K562 (cell line): ENCODE measurements around the gene LAMTOR4. TPM values are rescaled to one million over a fixed set of nuclear protein-coding genes. Genes with fewer than 3 reads are reported as not detected.

ENCODE experiments used
- BCOR ChIP-seq: fragments of 450-650 bp; IDR thresholded peaks from 2 replicates; pipeline ENCODE4 v1.6.1; 2016
- KDM2B ChIP-seq: fragments of 250-450 bp; sonication (Bioruptor Pico); IDR thresholded peaks from 2 replicates; pipeline ENCODE4 v1.8.0; 2021; ENCODE audit warnings: mild to moderate bottlenecking, moderate library complexity
- SMARCA4 ChIP-seq: fragments of 450-650 bp; IDR thresholded peaks from 2 replicates; pipeline ENCODE4 v1.6.1; 2016
- polyA plus RNA-seq, 8 experiments: library from polyadenylated mRNA; depleted of rRNA in 4 of 8; stranded (reverse) in 5 of 8; unstranded in 3 of 8; fragments of >200 nt; fragmentation: Nextera tagmentation in 2 of 8; fragmentation: Illumina TruSeq in 1 of 8; extraction: Ambion mirVana in 2 of 8; extraction: Trizol in 1 of 8; gene quantifications; 2 replicates each; pipeline versions ENCODE4 v1.2.1 to v1.2.3, GENCODE V29; 2011 to 2014; ENCODE audit warnings: inconsistent platforms in 1 of 8, missing spikeins in 1 of 8
- total RNA-seq, 7 experiments: library from RNA; depleted of rRNA in 6 of 7; stranded (reverse); fragments of >200 nt in 6 of 7; fragmentation: Illumina TruSeq in 2 of 7; extraction: Trizol in 2 of 7; gene quantifications; 2 replicates each; pipeline versions ENCODE4 v1.2.1 to v1.2.3, GENCODE V29; 2011 to 2021; ENCODE audit warnings: low replicate concordance in 1 of 7
- TF ChIP-seq, protein P1 (sequence below): sonication (generic); formaldehyde crosslinking; IDR thresholded peaks from 2 replicates; pipeline ENCODE4 v1.8.0; 2022; ENCODE audit warnings: mild to moderate bottlenecking, missing genetic modification reagents
- TF ChIP-seq, protein P2 (sequence below): fragments of 450-650 bp; IDR thresholded peaks from 2 replicates; pipeline ENCODE4 v1.6.1; 2016; ENCODE audit warnings: mild to moderate bottlenecking, moderate library complexity
- TF ChIP-seq, protein P3 (sequence below): sonication (generic); formaldehyde crosslinking; IDR thresholded peaks from 2 replicates; pipeline ENCODE4 v1.8.0; 2023; ENCODE audit warnings: missing genetic modification reagents, mild to moderate bottlenecking, borderline replicate concordance

LAMTOR4 gene
- total and polyA plus RNA-seq, 9 of the 15 experiments (the other 6 are each of a cell fraction or from before 2014, with no cell fraction given): 79.6 to 314 (median 195) TPM

DNA sequence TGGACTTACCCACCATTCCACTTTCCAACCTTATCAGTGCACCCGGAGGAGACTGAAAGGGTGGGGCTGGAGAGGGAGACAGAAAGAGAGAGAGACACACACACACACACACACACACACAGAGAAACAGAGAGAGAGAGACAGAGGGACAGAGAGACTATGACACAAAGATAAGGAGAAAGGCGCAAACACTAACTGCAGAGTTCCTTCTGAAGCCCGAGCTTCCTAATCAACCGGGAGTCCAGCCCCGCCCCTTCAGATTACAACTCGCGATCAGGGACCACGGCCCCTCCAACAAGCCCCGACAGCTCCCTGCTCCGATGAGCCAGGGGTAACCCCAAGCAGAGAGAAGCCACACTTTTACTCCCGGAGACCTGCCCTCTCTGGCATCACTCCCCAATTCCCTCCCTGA is 19.2 kb downstream of the LAMTOR4 start (continued):
- TF ChIP-seq, protein P1, sequence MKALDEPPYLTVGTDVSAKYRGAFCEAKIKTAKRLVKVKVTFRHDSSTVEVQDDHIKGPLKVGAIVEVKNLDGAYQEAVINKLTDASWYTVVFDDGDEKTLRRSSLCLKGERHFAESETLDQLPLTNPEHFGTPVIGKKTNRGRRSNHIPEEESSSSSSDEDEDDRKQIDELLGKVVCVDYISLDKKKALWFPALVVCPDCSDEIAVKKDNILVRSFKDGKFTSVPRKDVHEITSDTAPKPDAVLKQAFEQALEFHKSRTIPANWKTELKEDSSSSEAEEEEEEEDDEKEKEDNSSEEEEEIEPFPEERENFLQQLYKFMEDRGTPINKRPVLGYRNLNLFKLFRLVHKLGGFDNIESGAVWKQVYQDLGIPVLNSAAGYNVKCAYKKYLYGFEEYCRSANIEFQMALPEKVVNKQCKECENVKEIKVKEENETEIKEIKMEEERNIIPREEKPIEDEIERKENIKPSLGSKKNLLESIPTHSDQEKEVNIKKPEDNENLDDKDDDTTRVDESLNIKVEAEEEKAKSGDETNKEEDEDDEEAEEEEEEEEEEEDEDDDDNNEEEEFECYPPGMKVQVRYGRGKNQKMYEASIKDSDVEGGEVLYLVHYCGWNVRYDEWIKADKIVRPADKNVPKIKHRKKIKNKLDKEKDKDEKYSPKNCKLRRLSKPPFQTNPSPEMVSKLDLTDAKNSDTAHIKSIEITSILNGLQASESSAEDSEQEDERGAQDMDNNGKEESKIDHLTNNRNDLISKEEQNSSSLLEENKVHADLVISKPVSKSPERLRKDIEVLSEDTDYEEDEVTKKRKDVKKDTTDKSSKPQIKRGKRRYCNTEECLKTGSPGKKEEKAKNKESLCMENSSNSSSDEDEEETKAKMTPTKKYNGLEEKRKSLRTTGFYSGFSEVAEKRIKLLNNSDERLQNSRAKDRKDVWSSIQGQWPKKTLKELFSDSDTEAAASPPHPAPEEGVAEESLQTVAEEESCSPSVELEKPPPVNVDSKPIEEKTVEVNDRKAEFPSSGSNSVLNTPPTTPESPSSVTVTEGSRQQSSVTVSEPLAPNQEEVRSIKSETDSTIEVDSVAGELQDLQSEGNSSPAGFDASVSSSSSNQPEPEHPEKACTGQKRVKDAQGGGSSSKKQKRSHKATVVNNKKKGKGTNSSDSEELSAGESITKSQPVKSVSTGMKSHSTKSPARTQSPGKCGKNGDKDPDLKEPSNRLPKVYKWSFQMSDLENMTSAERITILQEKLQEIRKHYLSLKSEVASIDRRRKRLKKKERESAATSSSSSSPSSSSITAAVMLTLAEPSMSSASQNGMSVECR (CRISPR knock-in tag): 0 out of 2 replicates have a peak, but pooled peaks have one; percentile 55
- TF ChIP-seq KDM2B (CRISPR knock-in tag): no peak
- TF ChIP-seq, protein P2, sequence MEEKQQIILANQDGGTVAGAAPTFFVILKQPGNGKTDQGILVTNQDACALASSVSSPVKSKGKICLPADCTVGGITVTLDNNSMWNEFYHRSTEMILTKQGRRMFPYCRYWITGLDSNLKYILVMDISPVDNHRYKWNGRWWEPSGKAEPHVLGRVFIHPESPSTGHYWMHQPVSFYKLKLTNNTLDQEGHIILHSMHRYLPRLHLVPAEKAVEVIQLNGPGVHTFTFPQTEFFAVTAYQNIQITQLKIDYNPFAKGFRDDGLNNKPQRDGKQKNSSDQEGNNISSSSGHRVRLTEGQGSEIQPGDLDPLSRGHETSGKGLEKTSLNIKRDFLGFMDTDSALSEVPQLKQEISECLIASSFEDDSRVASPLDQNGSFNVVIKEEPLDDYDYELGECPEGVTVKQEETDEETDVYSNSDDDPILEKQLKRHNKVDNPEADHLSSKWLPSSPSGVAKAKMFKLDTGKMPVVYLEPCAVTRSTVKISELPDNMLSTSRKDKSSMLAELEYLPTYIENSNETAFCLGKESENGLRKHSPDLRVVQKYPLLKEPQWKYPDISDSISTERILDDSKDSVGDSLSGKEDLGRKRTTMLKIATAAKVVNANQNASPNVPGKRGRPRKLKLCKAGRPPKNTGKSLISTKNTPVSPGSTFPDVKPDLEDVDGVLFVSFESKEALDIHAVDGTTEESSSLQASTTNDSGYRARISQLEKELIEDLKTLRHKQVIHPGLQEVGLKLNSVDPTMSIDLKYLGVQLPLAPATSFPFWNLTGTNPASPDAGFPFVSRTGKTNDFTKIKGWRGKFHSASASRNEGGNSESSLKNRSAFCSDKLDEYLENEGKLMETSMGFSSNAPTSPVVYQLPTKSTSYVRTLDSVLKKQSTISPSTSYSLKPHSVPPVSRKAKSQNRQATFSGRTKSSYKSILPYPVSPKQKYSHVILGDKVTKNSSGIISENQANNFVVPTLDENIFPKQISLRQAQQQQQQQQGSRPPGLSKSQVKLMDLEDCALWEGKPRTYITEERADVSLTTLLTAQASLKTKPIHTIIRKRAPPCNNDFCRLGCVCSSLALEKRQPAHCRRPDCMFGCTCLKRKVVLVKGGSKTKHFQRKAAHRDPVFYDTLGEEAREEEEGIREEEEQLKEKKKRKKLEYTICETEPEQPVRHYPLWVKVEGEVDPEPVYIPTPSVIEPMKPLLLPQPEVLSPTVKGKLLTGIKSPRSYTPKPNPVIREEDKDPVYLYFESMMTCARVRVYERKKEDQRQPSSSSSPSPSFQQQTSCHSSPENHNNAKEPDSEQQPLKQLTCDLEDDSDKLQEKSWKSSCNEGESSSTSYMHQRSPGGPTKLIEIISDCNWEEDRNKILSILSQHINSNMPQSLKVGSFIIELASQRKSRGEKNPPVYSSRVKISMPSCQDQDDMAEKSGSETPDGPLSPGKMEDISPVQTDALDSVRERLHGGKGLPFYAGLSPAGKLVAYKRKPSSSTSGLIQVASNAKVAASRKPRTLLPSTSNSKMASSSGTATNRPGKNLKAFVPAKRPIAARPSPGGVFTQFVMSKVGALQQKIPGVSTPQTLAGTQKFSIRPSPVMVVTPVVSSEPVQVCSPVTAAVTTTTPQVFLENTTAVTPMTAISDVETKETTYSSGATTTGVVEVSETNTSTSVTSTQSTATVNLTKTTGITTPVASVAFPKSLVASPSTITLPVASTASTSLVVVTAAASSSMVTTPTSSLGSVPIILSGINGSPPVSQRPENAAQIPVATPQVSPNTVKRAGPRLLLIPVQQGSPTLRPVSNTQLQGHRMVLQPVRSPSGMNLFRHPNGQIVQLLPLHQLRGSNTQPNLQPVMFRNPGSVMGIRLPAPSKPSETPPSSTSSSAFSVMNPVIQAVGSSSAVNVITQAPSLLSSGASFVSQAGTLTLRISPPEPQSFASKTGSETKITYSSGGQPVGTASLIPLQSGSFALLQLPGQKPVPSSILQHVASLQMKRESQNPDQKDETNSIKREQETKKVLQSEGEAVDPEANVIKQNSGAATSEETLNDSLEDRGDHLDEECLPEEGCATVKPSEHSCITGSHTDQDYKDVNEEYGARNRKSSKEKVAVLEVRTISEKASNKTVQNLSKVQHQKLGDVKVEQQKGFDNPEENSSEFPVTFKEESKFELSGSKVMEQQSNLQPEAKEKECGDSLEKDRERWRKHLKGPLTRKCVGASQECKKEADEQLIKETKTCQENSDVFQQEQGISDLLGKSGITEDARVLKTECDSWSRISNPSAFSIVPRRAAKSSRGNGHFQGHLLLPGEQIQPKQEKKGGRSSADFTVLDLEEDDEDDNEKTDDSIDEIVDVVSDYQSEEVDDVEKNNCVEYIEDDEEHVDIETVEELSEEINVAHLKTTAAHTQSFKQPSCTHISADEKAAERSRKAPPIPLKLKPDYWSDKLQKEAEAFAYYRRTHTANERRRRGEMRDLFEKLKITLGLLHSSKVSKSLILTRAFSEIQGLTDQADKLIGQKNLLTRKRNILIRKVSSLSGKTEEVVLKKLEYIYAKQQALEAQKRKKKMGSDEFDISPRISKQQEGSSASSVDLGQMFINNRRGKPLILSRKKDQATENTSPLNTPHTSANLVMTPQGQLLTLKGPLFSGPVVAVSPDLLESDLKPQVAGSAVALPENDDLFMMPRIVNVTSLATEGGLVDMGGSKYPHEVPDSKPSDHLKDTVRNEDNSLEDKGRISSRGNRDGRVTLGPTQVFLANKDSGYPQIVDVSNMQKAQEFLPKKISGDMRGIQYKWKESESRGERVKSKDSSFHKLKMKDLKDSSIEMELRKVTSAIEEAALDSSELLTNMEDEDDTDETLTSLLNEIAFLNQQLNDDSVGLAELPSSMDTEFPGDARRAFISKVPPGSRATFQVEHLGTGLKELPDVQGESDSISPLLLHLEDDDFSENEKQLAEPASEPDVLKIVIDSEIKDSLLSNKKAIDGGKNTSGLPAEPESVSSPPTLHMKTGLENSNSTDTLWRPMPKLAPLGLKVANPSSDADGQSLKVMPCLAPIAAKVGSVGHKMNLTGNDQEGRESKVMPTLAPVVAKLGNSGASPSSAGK: no peak
- TF ChIP-seq SMARCA4: peak; percentile 96
- TF ChIP-seq, protein P3, sequence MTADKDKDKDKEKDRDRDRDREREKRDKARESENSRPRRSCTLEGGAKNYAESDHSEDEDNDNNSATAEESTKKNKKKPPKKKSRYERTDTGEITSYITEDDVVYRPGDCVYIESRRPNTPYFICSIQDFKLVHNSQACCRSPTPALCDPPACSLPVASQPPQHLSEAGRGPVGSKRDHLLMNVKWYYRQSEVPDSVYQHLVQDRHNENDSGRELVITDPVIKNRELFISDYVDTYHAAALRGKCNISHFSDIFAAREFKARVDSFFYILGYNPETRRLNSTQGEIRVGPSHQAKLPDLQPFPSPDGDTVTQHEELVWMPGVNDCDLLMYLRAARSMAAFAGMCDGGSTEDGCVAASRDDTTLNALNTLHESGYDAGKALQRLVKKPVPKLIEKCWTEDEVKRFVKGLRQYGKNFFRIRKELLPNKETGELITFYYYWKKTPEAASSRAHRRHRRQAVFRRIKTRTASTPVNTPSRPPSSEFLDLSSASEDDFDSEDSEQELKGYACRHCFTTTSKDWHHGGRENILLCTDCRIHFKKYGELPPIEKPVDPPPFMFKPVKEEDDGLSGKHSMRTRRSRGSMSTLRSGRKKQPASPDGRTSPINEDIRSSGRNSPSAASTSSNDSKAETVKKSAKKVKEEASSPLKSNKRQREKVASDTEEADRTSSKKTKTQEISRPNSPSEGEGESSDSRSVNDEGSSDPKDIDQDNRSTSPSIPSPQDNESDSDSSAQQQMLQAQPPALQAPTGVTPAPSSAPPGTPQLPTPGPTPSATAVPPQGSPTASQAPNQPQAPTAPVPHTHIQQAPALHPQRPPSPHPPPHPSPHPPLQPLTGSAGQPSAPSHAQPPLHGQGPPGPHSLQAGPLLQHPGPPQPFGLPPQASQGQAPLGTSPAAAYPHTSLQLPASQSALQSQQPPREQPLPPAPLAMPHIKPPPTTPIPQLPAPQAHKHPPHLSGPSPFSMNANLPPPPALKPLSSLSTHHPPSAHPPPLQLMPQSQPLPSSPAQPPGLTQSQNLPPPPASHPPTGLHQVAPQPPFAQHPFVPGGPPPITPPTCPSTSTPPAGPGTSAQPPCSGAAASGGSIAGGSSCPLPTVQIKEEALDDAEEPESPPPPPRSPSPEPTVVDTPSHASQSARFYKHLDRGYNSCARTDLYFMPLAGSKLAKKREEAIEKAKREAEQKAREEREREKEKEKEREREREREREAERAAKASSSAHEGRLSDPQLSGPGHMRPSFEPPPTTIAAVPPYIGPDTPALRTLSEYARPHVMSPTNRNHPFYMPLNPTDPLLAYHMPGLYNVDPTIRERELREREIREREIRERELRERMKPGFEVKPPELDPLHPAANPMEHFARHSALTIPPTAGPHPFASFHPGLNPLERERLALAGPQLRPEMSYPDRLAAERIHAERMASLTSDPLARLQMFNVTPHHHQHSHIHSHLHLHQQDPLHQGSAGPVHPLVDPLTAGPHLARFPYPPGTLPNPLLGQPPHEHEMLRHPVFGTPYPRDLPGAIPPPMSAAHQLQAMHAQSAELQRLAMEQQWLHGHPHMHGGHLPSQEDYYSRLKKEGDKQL (CRISPR knock-in tag): no peak
- TF ChIP-seq BCOR: peak; percentile 96
